Heart right ventricle (tissue), 16 donors: ENCODE data around the gene SYNJ2. TPM values are rescaled to one million over a fixed set of nuclear protein-coding genes. Genes with fewer than 3 reads are reported as not detected.

Experiments
- ATAC-seq, 8 donors: fragments of 200-7000 bp; cut with Tn5 transposase; one replicate each; pipeline ENCODE4 v1.9.1; 2020; ENCODE audit warnings: mild to moderate bottlenecking in 8 of 8, moderate library complexity in 8 of 8, moderate number of reproducible peaks in 1 of 8
- DNase-seq, 2 donors: peaks; one replicate each; pipeline ENCODE4 v3.0.0-alpha.2; 2020
- H3K27ac ChIP-seq, 10 donors: fragments of 200-600 bp; sonication (generic) in 2 of 10; one replicate each; pipeline versions ENCODE4 v1.5.0 to v1.8.0; 2020 to 2022; ENCODE audit warnings: mild to moderate bottlenecking in 3 of 10
- H3K27me3 ChIP-seq, 7 donors: fragments of 200-600 bp; one replicate each; pipeline ENCODE4 v1.8.0; 2021 to 2022; ENCODE audit warnings: mild to moderate bottlenecking in 2 of 7
- H3K36me3 ChIP-seq, 9 donors: fragments of 200-600 bp; sonication (generic) in 1 of 9; one replicate each; pipeline versions ENCODE4 v1.5.0 to v1.8.0; 2020 to 2022; ENCODE audit warnings: mild to moderate bottlenecking in 2 of 9
- H3K4me1 ChIP-seq, 9 donors: fragments of 200-600 bp; sonication (generic) in 1 of 9; one replicate each; pipeline versions ENCODE4 v1.5.0 to v1.8.0; 2020 to 2022; ENCODE audit warnings: mild to moderate bottlenecking in 4 of 9
- H3K4me3 ChIP-seq, 10 donors: fragments of 200-600 bp; sonication (generic) in 2 of 10; one replicate each; pipeline versions ENCODE4 v1.5.0 to v1.8.0; 2020 to 2022; ENCODE audit warnings: mild to moderate bottlenecking in 7 of 10, moderate library complexity in 2 of 10
- H3K9me3 ChIP-seq, 11 donors: fragments of 200-600 bp in 10 of 11; sonication (generic) in 2 of 11; one replicate each; pipeline versions ENCODE4 v1.5.0 to v1.8.0; 2013 to 2022; ENCODE audit warnings: mild to moderate bottlenecking in 2 of 11, control low read depth in 1 of 11, moderate library complexity in 1 of 11
- CTCF ChIP-seq, 9 donors: fragments of 200-600 bp; sonication (generic) in 2 of 9; IDR thresholded peaks; one replicate each; pipeline versions ENCODE4 v1.5.0 to v1.8.0; 2021 to 2022; ENCODE audit warnings: antibody characterized with exemption in 9 of 9, mild to moderate bottlenecking in 5 of 9, moderate library complexity in 1 of 9
- WGBS, 2 donors: extraction: QIAGEN DNeasy Blood & Tissue Kit; methylation state at CpG; one replicate each; pipeline ENCODE4 v1.1.7; 2013; ENCODE audit warnings: inconsistent platforms in 1 of 2; 5-methylcytosine and 5-hydroxymethylcytosine counted together
- intact Hi-C, 10 donors: fragments of 100-400 bp; cut with DNase I; formaldehyde crosslinking; loops; one replicate each; pipeline versions ENCODE4 v1.11.1 to v1.14.2; 2022
- polyA plus RNA-seq, 2 donors: library from polyadenylated mRNA; stranded (reverse); fragments of 200-250 nt; gene quantifications; one replicate each; pipeline ENCODE4 v1.2.3, GENCODE V29; 2013
- total RNA-seq, 10 donors: library from RNA; stranded (reverse); fragmentation: NEBNext Ultra II Directional in 3 of 10; extraction: Animal tissue kit (Norgen Biotek cat#: 25700) in 3 of 10; gene quantifications; one replicate each; pipeline versions ENCODE4 v1.2.1 to v1.2.4, GENCODE V29; 2021 to 2023
- donor health status: Arrhythmogenic right ventricular cardiomyopathy.
- donor health status: ischemic (EF 13 %, LVEDD 7.1; RV severe dilation, severe dysfunction).
- donor health status: healthy with polysubstance abuse.
- donor health status: DM: no; HTN: yes; CAD: no.
- donor health status: DM: no; HTN: no; CAD: no.
- donor health status: ischemic (EF 25% LVEDD 6.9; RV normal size, moderate dysfunction).
- donor health status: ischemic (EF 25% LVEDD 5.7; RV mildly dilated, moderate dysfunction).
- donor health status: healthy.
- donor health status: DM: yes; HTN: yes; CAD: no.
- donor health status: Ischemic cardiomyopathy.
- donor health status: ischemic (EF 35%, LVEDD 5.7; RV mildly dilated, moderate dysfunction).
- donor health status: nonischemic (EF 11% LVEDD 7.7; RV severe dilation, severe dysfunction).
- donor health status: DM: yes; HTN: yes; CAD: no.
- donor health status: PGD.
- donor health status: ischemic (EF 29% LVEDD 5.4; RV normal size, mild dysfunction).
- donor health status: nonischemic (EF 23%, LVEDD 6.1; RV moderate dilation, normal function).

SYNJ2 gene
- total and polyA plus RNA-seq, 12 donors: 14.0 to 27.8 (median 19.0) TPM

- no peaks in the 10 kb centered on the region for H3K36me3 ChIP-seq
- TF ChIP-seq CTCF (IDR thresholded peaks at IDR 0.05): no peak
- no peak overlapping the region for H3K27ac ChIP-seq
- no peak for ATAC-seq
- intact Hi-C loops: no loop called here
- no peak for DNase-seq
- H3K4me3 ChIP-seq: no peak overlapping the region
- H3K27me3 ChIP-seq: no peaks in the 10 kb centered on the region
- WGBS, 2 donors: 92 to 95% methylated on average over 9 of the region's 9 CpGs
- H3K4me1 ChIP-seq: peaks cover 3 to 20% (median 9%) of the 10 kb centered on the region in 9 donors
- H3K9me3 ChIP-seq: peaks cover 0 to 17% (median 0%) of the 10 kb centered on the region in 11 donors
These were observed 29.8 kb upstream of the SYNJ2 start for GRCh38 chr6:157951828-157952227.

GRCh38 chr6:157952861-157953351 lies 28.8 kb upstream of the SYNJ2 start:
- peaks cover 3 to 20% (median 9%) of the 10 kb centered on the region in 9 donors for H3K4me1 ChIP-seq
- no peak overlapping the region for H3K4me3 ChIP-seq
- peaks cover 0 to 22% (median 4%) of the 10 kb centered on the region in 11 donors for H3K9me3 ChIP-seq
- ATAC-seq (peak in 3 of 8 donors; percentile 21 to 53 (median 43)), DNase-seq (no peak)
- intact Hi-C loops: no loop called here
- no peak overlapping the region for H3K27ac ChIP-seq
- H3K27me3 ChIP-seq: no peaks in the 10 kb centered on the region
- no peaks in the 10 kb centered on the region for H3K36me3 ChIP-seq
- WGBS, 2 donors: 53 to 70% methylated on average over 7 of the region's 7 CpGs
- TF ChIP-seq CTCF (IDR thresholded peaks at IDR 0.05): no peak

- ATAC-seq: peak in 4 of 8 donors; percentile 11 to 54 (median 40)
These were observed 28.0 kb upstream of the SYNJ2 start for GRCh38 chr6:157953580-157954091.

More at GRCh38 chr6:157953580-157954091, 28.0 kb upstream of the SYNJ2 start:
- Histone ChIP-seq H3K4me1 (peaks cover 3 to 20% (median 9%) of the 10 kb centered on the region in 9 donors), H3K27me3 (no peaks in the 10 kb centered on the region), H3K27ac (peak overlapping the region in 2 of 10 donors; percentile 39 to 61), H3K9me3 (peaks cover 0 to 30% (median 12%) of the 10 kb centered on the region in 11 donors), H3K4me3 (peak overlapping the region in 8 of 10 donors; percentile 21 to 44 (median 38)), H3K36me3 (no peaks in the 10 kb centered on the region)
- intact Hi-C loops: no loop called here
- TF ChIP-seq CTCF (IDR thresholded peaks at IDR 0.05): no peak
- no peak for DNase-seq
- WGBS, 2 donors: 70 to 78% methylated on average over 7 of the region's 7 CpGs
